Endodermal cell (in vitro differentiated cells): ENCODE data around the gene OSBPL5. TPM values are rescaled to one million over a fixed set of nuclear protein-coding genes. Genes with fewer than 3 reads are reported as not detected.
A peak's percentile ranks its signal among the peaks of the same experiment; 100 is the strongest.

ENCODE experiments used
- DNase-seq: peaks from one replicate; pipeline ENCODE4 v3.0.0-alpha.2; 2017
- H3K27ac ChIP-seq: 2 replicates; pipeline ENCODE4 v1.5.1; 2013; ENCODE audit warnings: mild to moderate bottlenecking, low read depth, low read length, moderate library complexity
- H3K27me3 ChIP-seq: 2 replicates; pipeline ENCODE4 v1.6.1; 2013; ENCODE audit warnings: mild to moderate bottlenecking, low read length, moderate library complexity; ENCODE audit not compliant: insufficient read depth, control insufficient read depth, poor library complexity, severe bottlenecking
- H3K36me3 ChIP-seq: 2 replicates; pipeline ENCODE4 v1.7.0; 2013; ENCODE audit warnings: mild to moderate bottlenecking, low read length, moderate library complexity; ENCODE audit not compliant: control insufficient read depth, insufficient read depth
- H3K4me1 ChIP-seq: one replicate; pipeline ENCODE4 v1.7.0; 2013; ENCODE audit warnings: low read length; ENCODE audit not compliant: control insufficient read depth, insufficient read depth
- H3K4me3 ChIP-seq: 2 replicates; pipeline ENCODE4 v1.5.1; 2013; ENCODE audit warnings: mild to moderate bottlenecking, low read length, moderate library complexity
- H3K9ac ChIP-seq: 2 replicates; pipeline ENCODE4 v1.6.1; 2013; ENCODE audit warnings: mild to moderate bottlenecking, low read length, moderate library complexity; ENCODE audit not compliant: poor library complexity, severe bottlenecking; ENCODE audit errors: extremely low read depth
- H3K9me3 ChIP-seq: 2 replicates; pipeline ENCODE4 v1.6.1; 2013; ENCODE audit warnings: mild to moderate bottlenecking, low read length, moderate library complexity; ENCODE audit not compliant: control insufficient read depth
- H3K27ac Mint-ChIP-seq: 2 replicates; pipeline ENCODE4 v1.8.0; 2020; ENCODE audit warnings: mixed read lengths
- H3K27me3 Mint-ChIP-seq: 2 replicates; pipeline ENCODE4 v1.8.0; 2021; ENCODE audit warnings: mild to moderate bottlenecking, mixed read lengths; ENCODE audit not compliant: insufficient read depth
- H3K36me3 Mint-ChIP-seq: 2 replicates; pipeline ENCODE4 v1.8.0; 2020; ENCODE audit warnings: low read depth, mixed read lengths
- H3K4me1 Mint-ChIP-seq: 2 replicates; pipeline ENCODE4 v1.8.0; 2020; ENCODE audit warnings: mixed read lengths
- H3K4me3 Mint-ChIP-seq: 2 replicates; pipeline ENCODE4 v1.8.0; 2020; ENCODE audit warnings: mild to moderate bottlenecking, moderate library complexity, mixed read lengths
- H3K9me3 Mint-ChIP-seq: 2 replicates; pipeline ENCODE4 v1.8.0; 2020; ENCODE audit warnings: mild to moderate bottlenecking, mixed read lengths
- CTCF ChIP-seq: fragments of 200-600 bp; sonication (generic); conservative IDR thresholded peaks from 2 replicates; pipeline ENCODE4 v1.5.0; 2021; ENCODE audit warnings: antibody characterized with exemption, mild to moderate bottlenecking
- WGBS, 2 experiments: methylation state at CpG; one replicate each; pipeline versions ENCODE4 v1.1.5 to v1.1.7; 2013; ENCODE audit warnings: missing lambda C conversion rate in 2 of 2, mixed read lengths in 1 of 2; ENCODE audit not compliant: insufficient coverage in 1 of 2, insufficient read length in 1 of 2; 5-methylcytosine and 5-hydroxymethylcytosine counted together
- total RNA-seq, 2 donors: library from RNA; stranded (reverse); fragmentation: NEBNext Ultra II Directional in 1 of 2; extraction: Animal tissue kit (Norgen Biotek cat#: 25700) in 1 of 2; gene quantifications; 2 replicates in 1 of 2; 3 replicates in 1 of 2; pipeline ENCODE4 v1.2.1, GENCODE V29; 2021

Gene OSBPL5
- total RNA-seq, 2 donors from 2014 or later, result 1.2 to 4.8 TPM

DNA sequence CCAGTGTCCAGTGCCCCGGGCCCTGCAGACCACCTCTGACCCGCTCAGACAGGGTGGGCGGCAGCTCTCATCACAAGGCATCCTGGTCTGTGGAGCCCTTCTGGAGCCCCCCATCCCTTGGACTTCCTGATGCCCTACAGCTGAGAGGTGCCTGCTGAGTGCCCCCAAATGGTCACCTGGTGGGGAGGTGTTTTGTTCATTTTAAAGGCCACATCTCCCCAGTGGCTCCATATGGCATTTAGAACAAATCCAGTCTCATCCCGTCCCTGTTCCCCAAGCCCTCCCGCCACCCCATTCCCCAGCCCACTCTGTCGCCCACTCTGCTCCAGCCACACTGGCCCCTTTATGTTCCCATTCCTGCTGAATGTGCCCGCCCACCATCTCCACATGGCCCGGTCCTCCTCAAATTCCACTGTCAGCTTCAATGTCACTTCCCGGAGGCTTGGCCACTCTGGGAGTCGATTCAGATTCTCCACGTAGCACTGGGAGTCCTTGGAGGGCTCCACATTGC, 32.8 kb downstream of the OSBPL5 start:
- H3K4me3 Mint-ChIP-seq, result no peak overlapping the region
- H3K4me3 ChIP-seq, result no peak overlapping the region
- no peak overlapping the region for H3K9ac ChIP-seq
- H3K27ac ChIP-seq, result no peak overlapping the region
- no peak overlapping the region for H3K27ac Mint-ChIP-seq
- no peaks in the 10 kb centered on the region for H3K36me3 Mint-ChIP-seq
- no peaks in the 10 kb centered on the region for H3K4me1 Mint-ChIP-seq
- no peaks in the 10 kb centered on the region for H3K9me3 ChIP-seq
- TF ChIP-seq CTCF, result no peak
- no peaks in the 10 kb centered on the region for H3K36me3 ChIP-seq
- WGBS, 2 experiments, result 88 to 90% methylated on average over 7 to 11 of the region's 11 CpGs
- H3K27me3 ChIP-seq, result peaks cover 12% of the 10 kb centered on the region
- DNase-seq, result peak; percentile 23
- H3K9me3 Mint-ChIP-seq, result no peaks in the 10 kb centered on the region
- H3K4me1 ChIP-seq, result no peaks in the 10 kb centered on the region
- peaks cover 50% of the 10 kb centered on the region for H3K27me3 Mint-ChIP-seq

DNA sequence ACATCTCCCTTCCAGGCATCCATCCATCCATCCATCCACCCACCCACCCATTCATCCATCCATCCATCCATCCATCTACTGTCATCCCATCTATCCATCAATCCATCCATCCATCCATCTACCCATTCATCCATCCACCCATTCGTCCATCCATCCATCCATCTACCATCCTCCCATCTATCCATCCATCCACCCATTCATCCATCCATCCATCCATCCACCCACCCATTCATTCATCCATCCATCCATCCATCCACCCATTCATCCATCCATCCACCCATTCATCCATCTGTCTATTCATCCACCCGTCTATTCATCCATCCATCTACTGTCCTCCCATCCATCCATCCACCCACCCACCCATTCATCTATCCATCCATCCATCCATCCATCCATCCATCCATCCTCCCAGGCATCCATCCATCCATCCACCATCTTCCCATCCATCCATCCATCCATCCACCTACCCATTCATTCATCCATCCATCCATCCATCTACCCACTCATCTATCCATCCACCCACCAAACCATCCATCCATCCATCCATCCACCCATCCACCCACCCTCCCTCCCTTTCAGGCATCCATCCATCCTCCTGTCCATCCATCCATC, 33.7 kb downstream of the OSBPL5 start:
- Histone ChIP-seq H3K36me3 (no peaks in the 10 kb centered on the region), H3K9ac (no peak overlapping the region), H3K4me1 (no peaks in the 10 kb centered on the region), H3K9me3 (no peaks in the 10 kb centered on the region), H3K27ac (no peak overlapping the region), H3K27me3 (peaks cover 3% of the 10 kb centered on the region), H3K4me3 (no peak overlapping the region)
- no peak for TF ChIP-seq CTCF
- DNase-seq, result no peak
- Mint-ChIP-seq H3K36me3 (no peaks in the 10 kb centered on the region), H3K27me3 (peaks cover 42% of the 10 kb centered on the region), H3K4me1 (no peaks in the 10 kb centered on the region), H3K4me3 (no peak overlapping the region), H3K9me3 (no peaks in the 10 kb centered on the region), H3K27ac (no peak overlapping the region)
- 85 to 93% methylated on average over 2 of the region's 2 CpGs for WGBS, 2 experiments

DNA sequence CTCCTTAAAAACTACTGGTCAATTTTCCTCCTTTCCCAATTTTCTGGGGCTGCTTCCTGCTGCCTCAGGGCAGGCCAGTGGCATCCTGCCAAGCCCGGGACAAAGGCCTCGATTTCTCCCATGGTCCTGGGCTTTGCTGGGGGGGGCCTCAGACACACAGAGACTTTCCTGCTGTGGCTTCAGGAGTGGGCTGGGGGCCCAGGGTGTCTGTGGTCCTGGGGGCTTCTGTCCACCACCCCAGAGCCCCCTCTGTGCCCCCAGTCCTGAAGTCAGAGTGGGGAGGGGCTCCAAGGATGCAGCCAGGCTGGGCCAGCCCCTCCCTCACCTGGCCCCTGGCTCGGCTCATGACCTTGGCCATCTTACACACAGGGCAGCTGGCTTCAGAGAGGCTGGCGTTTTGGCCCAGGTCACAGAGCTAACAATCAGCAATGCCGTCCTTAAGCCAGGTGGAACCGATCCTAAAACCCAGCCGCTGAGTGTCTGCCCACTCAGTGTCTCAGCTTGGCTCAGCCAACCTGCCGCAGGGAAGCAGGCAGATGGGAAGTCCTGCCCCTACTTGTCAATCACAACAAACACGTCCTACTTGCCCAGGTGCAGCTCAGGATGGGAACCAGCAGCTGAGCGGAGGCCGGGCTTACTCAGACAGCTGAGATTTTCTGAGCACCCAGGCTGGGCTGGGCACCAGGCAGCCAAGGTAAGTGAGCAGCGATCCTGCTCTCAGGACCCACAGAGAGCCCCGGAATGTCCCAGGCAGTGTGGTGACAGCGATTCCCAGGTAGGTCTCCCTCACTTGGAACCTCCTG, 34.6 kb downstream of the OSBPL5 start:
- Histone ChIP-seq H3K4me1 (no peaks in the 10 kb centered on the region), H3K9me3 (no peaks in the 10 kb centered on the region), H3K9ac (no peak overlapping the region), H3K27me3 (no peaks in the 10 kb centered on the region), H3K4me3 (no peak overlapping the region), H3K36me3 (no peaks in the 10 kb centered on the region), H3K27ac (no peak overlapping the region)
- H3K4me3 Mint-ChIP-seq, result no peak overlapping the region
- no peaks in the 10 kb centered on the region for H3K9me3 Mint-ChIP-seq
- WGBS, 2 experiments, result 89 to 90% methylated on average over 9 to 14 of the region's 14 CpGs
- H3K4me1 Mint-ChIP-seq, result no peaks in the 10 kb centered on the region
- DNase-seq, result peak; percentile 60
- no peak for TF ChIP-seq CTCF
- H3K36me3 Mint-ChIP-seq, result no peaks in the 10 kb centered on the region
- no peak overlapping the region for H3K27ac Mint-ChIP-seq
- peaks cover 34% of the 10 kb centered on the region for H3K27me3 Mint-ChIP-seq
